GM19324 (cell line): Measurements from ENCODE around the gene SDC3.

ENCODE experiments used
- ATAC-seq: cut with Tn5 transposase; IDR thresholded peaks from one replicate; pipeline ENCODE4 v1.9.1; 2021; ENCODE audit warnings: mild to moderate bottlenecking, moderate library complexity; ENCODE audit not compliant: unreplicated experiment, low FRiP score

The SDC3 gene

DNA sequence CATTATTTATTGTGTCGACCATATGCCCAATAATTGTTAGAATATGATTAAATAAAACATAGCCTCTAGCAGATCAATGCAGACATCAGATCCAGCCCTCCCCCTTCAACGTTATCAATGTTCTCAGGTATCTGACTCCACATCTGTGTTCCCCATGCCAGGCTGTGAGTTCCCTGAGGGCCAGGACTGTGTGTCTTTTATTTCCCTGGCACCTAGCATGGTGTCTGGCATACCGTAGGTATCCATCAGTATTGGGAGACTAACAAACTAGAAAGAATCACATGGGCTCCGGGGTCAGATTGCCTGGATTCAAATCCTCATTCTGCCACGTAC is 48.3 kb downstream of the SDC3 start:
- no peak for ATAC-seq

DNA sequence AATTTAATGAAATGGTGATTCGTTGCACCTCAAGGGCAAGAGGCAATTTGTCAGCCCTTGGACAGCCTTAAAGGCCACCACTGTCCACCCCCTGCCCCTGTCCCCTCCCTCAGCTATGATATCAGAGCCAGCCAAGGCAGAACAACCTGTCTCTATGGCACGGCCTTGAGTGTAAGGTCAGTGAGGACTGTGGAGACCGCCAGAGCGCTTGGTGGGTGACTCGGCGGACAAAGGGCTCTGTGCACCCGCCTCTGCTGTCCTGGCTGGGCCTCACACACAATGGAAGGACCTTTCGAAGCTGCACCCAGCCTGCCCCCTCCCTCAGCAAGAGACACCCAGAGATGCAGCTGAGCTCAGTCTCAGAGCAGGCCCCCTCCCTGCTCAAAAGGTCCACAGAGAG is 50.6 kb downstream of the SDC3 start:
- no peak for ATAC-seq

GRCh38 chr1:30857062-30857461 is 51.5 kb downstream of the SDC3 start:
- no peak for ATAC-seq

- ATAC-seq: no peak
Observed at GRCh38 chr1:30856260-30856790, 52.2 kb downstream of the SDC3 start.

- ATAC-seq: no peak
Observed at GRCh38 chr1:30855686-30856259, 52.8 kb downstream of the SDC3 start.

GRCh38 chr1:30853350-30853749 is 55.2 kb downstream of the SDC3 start:
- no peak for ATAC-seq

GRCh38 chr1:30852026-30852425 is 56.5 kb downstream of the SDC3 start:
- ATAC-seq: no peak

DNA sequence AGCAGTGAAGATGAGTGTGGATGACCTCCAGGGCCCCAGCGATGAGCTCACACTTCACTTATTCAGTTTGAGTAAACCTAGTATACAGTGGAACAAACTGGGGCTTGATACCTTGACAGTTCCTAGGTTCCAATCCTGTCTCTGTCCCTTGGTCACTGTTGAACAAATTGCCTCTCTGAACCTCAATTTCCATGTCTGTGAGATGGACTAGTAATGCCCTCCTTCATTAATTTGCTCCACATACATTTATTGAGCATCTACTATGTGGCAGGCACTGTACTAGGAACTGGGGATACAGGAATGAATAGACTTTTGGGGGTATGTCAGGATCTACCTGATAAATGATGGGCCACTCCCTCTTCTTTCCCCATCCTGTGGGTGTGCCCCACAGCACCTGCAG is 57.3 kb downstream of the SDC3 start:
- ATAC-seq: no peak

DNA sequence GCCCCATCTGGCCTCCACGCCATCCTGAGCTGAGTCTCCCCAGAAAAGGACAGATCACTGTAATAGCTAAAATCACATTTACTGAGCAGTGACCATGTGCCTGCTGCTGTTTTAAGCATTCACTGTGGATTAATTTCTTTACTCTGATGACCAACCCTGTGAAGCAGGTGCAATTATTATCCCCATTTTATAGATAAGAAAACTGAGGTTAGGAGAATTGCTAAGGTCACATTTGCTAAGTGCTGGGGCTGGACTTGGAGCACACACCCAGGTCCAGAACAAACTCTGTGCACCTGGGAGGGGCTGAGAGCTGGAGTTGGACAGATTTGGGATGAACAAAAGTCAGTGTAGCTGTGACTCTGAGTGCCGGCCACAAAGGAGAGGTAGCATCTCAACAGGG is 58.0 kb downstream of the SDC3 start:
- no peak for ATAC-seq

DNA sequence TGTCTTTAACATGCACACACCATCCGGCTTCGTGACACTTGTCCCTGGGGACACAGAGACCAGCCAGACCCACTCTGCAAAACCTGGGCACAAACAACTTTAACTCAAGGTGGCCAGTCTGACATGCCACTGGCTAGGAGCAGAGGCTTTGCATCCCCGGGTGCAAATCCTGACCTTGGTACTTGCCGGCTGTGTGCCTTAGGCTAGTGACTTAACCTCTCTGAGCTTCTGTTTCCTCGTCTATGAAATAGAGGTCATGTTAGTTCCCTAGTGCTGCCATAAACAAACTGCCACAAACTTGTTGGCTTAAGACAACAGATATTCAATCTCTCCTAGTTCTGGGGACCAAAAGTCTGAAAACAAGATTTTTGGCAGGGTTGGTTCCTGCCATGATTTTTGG is 60.4 kb downstream of the SDC3 start:
- no peak for ATAC-seq

DNA sequence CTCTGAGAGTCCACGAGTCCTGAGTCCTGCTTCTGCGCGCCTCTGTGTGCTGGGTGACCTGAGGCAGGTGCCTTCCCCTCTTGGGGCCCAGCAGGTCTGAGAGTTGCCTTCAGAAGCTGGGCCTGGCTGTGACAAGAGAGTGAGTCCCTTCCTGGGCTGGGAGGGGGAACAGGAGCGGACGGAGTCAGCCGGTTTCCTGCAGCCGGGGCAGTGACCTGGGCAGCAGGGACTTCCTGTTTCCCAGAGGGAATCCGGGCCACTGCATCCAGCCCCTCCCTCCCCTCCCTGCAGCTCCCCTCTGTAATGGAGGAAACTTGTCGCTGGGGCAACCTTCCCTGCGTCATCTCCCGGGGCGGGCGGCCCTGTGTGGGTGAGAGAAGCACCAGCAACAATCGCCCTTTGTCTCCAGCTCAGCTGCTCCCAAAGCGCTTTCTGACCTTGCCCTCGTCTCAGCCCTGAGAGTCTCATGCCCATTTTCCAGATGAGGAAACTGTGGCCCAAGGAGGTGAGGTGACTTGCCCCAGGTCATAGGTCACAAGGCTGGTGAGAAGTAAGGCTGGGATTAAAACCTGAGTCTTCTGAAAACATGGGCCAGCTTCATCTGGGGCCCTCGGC is 61.1 kb downstream of the SDC3 start:
- ATAC-seq: no peak

DNA sequence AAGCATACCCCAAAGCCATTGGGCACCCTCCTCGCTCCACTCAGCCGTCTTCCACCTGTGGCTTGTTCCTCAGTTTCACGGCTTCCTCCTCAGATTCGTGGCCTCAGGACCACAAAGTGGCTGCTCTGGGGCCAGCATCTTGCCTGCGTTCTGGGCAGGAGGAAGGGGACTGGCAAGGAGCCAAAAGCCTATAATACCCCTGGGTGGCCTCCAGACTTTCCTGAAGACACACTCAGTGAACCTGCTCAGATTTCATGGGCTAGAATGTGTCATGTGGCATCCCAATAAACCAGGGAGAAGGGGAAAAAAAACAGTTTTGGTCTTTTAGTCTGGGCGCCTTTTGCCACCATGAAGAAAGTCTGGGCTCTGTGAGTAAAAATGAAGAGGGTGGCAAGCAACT is 62.0 kb downstream of the SDC3 start:
- ATAC-seq: no peak

- no peak for ATAC-seq
Observed at GRCh38 chr1:30845904-30846290, 62.7 kb downstream of the SDC3 start.

DNA sequence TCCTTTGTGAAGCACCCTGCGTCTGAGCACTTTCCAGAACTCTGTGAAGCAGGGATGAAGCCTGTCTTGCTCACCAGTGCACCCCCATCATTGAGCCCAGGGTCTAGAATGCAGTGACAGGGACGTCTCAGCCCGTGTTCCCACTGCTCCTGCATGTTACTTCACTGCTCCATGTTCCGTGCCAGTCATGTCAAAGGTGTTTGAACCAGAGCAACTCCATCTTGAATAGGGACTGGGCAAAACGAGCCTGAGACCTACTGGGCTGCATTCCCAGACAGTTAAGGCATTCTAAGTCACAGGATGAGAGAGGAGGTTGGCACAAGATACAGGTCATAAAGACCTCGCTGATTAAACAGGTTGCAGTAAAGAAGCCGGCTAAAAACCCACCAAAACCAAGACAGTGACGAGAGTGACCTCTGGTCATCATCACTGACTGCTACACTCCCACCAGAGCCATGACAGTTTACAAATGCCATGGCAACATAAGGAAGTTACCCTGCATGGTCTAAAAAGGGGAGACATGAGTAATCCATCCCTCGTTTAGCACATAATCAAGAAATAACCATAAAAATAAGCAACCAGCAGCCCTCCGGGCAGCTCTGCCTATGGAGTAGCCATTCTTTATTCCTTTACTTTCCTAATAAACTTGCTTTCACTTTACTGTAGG is 63.2 kb downstream of the SDC3 start:
- ATAC-seq: no peak

GRCh38 chr1:30844631-30845030 is 63.9 kb downstream of the SDC3 start:
- ATAC-seq: no peak

DNA sequence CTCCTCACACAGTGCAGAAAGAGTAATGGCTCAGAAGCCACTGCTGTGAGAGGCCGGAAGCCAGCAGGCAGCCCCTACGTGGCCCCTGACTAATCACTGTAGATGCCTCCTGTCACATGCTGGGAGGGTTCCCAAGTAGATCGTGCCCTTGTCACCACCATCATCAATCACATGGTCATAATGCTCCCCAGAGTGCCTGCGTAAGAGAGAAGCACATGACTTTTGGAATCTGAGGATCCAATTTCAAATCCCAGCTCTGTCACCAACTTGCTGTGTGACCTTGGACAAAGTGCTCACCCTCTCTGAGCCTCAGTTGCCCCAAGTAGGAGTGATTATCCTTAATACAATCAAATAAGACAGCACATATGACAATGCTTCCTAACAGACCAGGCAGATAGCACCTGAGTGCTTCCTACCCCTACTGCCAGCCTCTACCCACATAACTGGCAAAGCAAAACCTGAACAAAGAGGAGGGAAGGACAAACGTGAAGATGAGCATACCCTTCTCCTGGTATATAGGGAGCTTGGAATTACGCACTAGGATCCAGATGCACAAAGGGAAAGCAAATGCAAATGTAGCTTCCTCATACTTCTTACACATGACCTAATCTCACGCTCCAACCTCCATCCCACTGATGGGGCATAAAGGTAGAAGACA is 65.7 kb downstream of the SDC3 start:
- no peak for ATAC-seq

- ATAC-seq: no peak
Observed at GRCh38 chr1:30840904-30841598, 67.5 kb downstream of the SDC3 start.

- ATAC-seq: no peak
Observed at GRCh38 chr1:30839827-30840359, 68.7 kb downstream of the SDC3 start.

- ATAC-seq: no peak
Observed at GRCh38 chr1:30838996-30839395, 69.6 kb downstream of the SDC3 start.

- no peak for ATAC-seq
Observed at GRCh38 chr1:30837653-30838052, 70.9 kb downstream of the SDC3 start.

DNA sequence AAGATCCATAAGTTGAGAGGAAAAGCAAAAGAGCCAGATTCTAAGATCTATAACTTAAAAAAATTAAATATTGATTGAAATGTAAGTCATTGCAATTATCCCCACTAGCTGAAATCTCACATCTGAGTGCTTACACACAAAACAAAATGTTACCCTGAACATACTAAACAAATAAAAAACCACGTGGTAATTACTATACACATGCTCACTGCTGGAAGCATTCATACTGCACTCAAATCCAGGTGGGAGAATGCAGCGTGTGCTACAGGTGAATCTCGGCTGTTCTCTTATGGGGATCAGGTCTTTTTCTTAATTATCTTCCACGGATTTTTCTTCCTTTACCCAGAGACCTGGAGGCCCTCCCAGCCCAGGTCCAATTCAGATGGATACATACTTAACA is 74.3 kb downstream of the SDC3 start:
- ATAC-seq: no peak
